ENCODE measurements around the gene CDH15. TPM values are rescaled to one million over a fixed set of nuclear protein-coding genes. Genes with fewer than 3 reads are reported as not detected.

Gene CDH15
- total and polyA plus RNA-seq, 4 donors, result 0.09 to 2.1 (median 1.3) TPM

DNA sequence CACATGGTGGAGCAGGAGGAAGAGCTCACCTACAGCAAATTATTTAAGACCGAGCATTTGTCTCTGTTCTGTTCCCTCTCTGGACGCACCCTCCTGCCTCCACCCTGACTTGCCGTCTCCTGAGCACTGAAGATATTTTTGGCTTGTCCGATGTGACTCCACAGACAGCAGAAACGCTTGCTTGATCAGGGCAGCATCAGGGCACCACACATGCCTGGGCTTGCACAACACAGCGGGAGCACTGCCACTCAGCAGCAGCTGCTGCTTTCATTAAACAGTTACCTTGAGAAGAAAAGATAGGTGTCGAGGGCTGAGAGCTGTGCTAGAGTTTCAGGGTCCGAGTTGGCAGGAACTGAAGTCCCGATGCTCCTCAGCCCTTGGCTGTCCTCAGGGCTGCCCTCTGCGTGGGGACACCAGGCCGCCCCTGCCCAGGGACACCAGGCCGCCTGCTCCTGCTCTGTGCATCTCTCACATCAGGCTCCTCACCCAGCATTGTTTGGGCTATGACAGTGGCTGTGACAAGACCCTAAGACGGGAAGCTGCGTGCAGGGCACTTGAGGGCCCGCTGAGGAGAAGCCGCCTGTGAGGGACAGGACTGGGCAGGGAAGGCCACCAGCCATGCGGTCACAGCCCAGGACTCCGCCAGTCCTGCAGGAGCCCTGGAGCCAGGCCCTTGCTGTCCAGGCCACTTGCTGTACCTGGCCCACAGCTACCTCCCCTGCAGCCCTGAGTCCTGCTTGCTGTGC lies 21.3 kb upstream of the CDH15 start:
- WGBS, 2 donors, result 96 to 97% methylated on average over 18 of the region's 18 CpGs
- peaks cover 0 to 4% (median 0%) of the 10 kb centered on the region in 4 donors for H3K9me3 ChIP-seq (ENCODE audit: control insufficient read depth in 4 of 4, insufficient read depth in 3 of 4, low read length in 3 of 4)
- H3K4me3 ChIP-seq, result no peak overlapping the region
- TF ChIP-seq, protein P1, sequence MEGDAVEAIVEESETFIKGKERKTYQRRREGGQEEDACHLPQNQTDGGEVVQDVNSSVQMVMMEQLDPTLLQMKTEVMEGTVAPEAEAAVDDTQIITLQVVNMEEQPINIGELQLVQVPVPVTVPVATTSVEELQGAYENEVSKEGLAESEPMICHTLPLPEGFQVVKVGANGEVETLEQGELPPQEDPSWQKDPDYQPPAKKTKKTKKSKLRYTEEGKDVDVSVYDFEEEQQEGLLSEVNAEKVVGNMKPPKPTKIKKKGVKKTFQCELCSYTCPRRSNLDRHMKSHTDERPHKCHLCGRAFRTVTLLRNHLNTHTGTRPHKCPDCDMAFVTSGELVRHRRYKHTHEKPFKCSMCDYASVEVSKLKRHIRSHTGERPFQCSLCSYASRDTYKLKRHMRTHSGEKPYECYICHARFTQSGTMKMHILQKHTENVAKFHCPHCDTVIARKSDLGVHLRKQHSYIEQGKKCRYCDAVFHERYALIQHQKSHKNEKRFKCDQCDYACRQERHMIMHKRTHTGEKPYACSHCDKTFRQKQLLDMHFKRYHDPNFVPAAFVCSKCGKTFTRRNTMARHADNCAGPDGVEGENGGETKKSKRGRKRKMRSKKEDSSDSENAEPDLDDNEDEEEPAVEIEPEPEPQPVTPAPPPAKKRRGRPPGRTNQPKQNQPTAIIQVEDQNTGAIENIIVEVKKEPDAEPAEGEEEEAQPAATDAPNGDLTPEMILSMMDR (IDR thresholded peaks at IDR 0.05; ENCODE audit: control extremely low read depth, extremely low read depth), result no peak
- H3K4me1 ChIP-seq (ENCODE audit: control insufficient read depth in 5 of 5, insufficient read depth in 5 of 5, low read length in 5 of 5), result peaks cover 3 to 13% (median 8%) of the 10 kb centered on the region in 5 donors
- ATAC-seq (ENCODE audit: insufficient read depth, low FRiP score) (no peak), DNase-seq (no peak)
- no peak overlapping the region for H3K9ac ChIP-seq (ENCODE audit: insufficient read depth in 1 of 2, low read length in 2 of 2)
- peaks cover 3 to 31% (median 21%) of the 10 kb centered on the region in 4 donors for H3K36me3 ChIP-seq (ENCODE audit: control insufficient read depth in 4 of 4, insufficient read depth in 4 of 4, low read length in 4 of 4)
- H3K27ac ChIP-seq (ENCODE audit: low read depth in 1 of 2, low read length in 1 of 2), result no peak overlapping the region
- no peaks in the 10 kb centered on the region for H3K27me3 ChIP-seq (ENCODE audit: control insufficient read depth in 3 of 3, insufficient read depth in 3 of 3, low read length in 2 of 3)

DNA sequence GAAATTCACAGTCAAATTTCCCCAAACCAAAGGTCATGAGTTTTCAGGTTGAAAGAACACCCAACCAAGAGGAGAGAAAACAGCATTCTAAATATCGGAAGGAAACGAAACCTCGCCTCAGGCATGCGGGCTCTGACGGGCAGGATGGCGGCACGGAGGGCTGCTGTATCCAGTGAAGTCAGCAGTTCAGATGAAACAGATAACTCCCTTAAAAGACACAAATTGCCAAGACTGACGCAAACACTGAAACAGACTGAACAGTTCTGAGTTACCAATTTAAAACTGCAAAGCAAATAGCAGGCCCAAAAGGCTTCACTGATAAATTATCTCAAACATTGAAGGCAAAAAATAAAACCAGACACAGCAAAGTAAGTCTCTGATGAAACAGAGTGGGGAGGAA lies 20.6 kb upstream of the CDH15 start:
- Histone ChIP-seq H3K27me3 (ENCODE audit: control insufficient read depth in 3 of 3, insufficient read depth in 3 of 3, low read length in 2 of 3) (no peaks in the 10 kb centered on the region), H3K27ac (ENCODE audit: low read depth in 1 of 2, low read length in 1 of 2) (no peak overlapping the region), H3K9ac (ENCODE audit: insufficient read depth in 1 of 2, low read length in 2 of 2) (no peak overlapping the region), H3K36me3 (ENCODE audit: control insufficient read depth in 4 of 4, insufficient read depth in 4 of 4, low read length in 4 of 4) (peaks cover 3 to 30% (median 18%) of the 10 kb centered on the region in 4 donors), H3K4me1 (ENCODE audit: control insufficient read depth in 5 of 5, insufficient read depth in 5 of 5, low read length in 5 of 5) (peaks cover 5 to 18% (median 11%) of the 10 kb centered on the region in 5 donors), H3K9me3 (ENCODE audit: control insufficient read depth in 4 of 4, insufficient read depth in 3 of 4, low read length in 3 of 4) (peaks cover 0 to 4% (median 0%) of the 10 kb centered on the region in 4 donors), H3K4me3 (no peak overlapping the region)
- ATAC-seq (ENCODE audit: insufficient read depth, low FRiP score) (no peak), DNase-seq (no peak)
- WGBS, 2 donors, result 96 to 97% methylated on average over 8 of the region's 8 CpGs
- TF ChIP-seq, protein P1 (IDR thresholded peaks at IDR 0.05; ENCODE audit: control extremely low read depth, extremely low read depth), result no peak

DNA sequence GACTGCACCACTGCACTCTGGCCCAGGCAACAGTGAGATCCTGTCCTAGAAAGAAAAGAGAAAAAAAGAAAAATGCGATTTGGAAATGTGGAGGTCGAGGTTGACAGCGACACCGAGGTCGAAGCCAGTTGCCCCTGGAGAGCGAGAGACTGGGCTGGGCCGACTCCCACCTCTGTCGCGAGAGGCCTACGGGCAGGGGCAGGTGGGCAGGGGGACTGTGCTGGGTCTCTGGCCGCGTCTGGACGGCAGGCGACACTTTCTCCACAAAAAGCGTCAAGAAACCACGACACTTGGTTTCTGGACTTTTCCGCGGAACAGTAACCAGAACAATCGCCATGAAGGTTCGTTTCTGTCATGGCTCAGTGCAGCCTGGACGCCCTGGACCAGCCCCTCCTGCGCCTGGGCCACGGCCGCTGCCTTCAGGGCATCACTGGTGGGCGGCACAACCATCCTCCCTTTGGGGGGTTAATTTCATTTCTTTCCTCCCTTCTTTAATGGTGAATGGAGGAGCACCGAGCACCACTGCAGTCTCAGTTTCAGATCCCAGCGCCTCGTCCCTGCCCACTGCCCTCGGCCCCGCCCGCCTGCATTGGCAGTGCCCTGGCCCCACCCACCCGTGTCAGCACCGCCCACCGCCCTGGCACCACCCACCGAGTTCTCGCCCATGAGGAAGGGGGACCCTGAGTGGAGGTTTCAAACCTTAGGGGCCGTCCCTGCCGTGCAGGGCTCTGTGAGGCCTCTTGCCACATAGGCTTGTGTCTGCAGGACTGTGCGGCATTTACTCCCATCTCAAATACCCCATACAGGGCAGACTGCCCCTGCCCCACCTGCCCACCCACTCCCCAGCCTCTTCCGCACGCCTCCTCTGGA lies 18.5 kb upstream of the CDH15 start:
- Histone ChIP-seq H3K9me3 (ENCODE audit: control insufficient read depth in 4 of 4, insufficient read depth in 3 of 4, low read length in 3 of 4) (peaks cover 0 to 4% (median 0%) of the 10 kb centered on the region in 4 donors), H3K36me3 (ENCODE audit: control insufficient read depth in 4 of 4, insufficient read depth in 4 of 4, low read length in 4 of 4) (peaks cover 3 to 22% (median 12%) of the 10 kb centered on the region in 4 donors), H3K9ac (ENCODE audit: insufficient read depth in 1 of 2, low read length in 2 of 2) (no peak overlapping the region), H3K27me3 (ENCODE audit: control insufficient read depth in 3 of 3, insufficient read depth in 3 of 3, low read length in 2 of 3) (no peaks in the 10 kb centered on the region), H3K4me3 (no peak overlapping the region), H3K27ac (ENCODE audit: low read depth in 1 of 2, low read length in 1 of 2) (no peak overlapping the region), H3K4me1 (ENCODE audit: control insufficient read depth in 5 of 5, insufficient read depth in 5 of 5, low read length in 5 of 5) (peaks cover 5 to 21% (median 15%) of the 10 kb centered on the region in 5 donors)
- TF ChIP-seq, protein P1 (IDR thresholded peaks at IDR 0.05; ENCODE audit: control extremely low read depth, extremely low read depth), result no peak
- ATAC-seq (ENCODE audit: insufficient read depth, low FRiP score) (no peak), DNase-seq (no peak)
- WGBS, 2 donors, result 89% methylated on average over 41 of the region's 41 CpGs
